K562 treated with DMSO at 1 percent for 4 hours (cell line): ENCODE results near the gene MTRF1. TPM values are rescaled to one million over a fixed set of nuclear protein-coding genes. Genes with fewer than 3 reads are reported as not detected.

Source experiments
- total RNA-seq: library from RNA; unstranded; fragments of 300-600 nt; gene quantifications from 2 replicates; pipeline ENCODE4 v1.2.3, GENCODE V29; 2022; ENCODE audit not compliant: insufficient read depth

The MTRF1 gene
- 4.2 and 6.8 TPM in 2 replicates for total RNA-seq

GRCh38 chr13:41263261-41263971 lies at the start of gene MTRF1:
TSS of gene MTRF1 (minus strand) at chr13:41263576. CDS start at chr13:41260907, 2,669 bp downstream.

GRCh38 chr13:41310963-41311405 lies 47.6 kb upstream of the MTRF1 start, which contains the start of gene NAA16:
TSS of gene NAA16 (plus strand) at chr13:41311267. CDS start at chr13:41311529, 262 bp downstream.

GRCh38 chr13:41193919-41194824 lies 69.2 kb downstream of the MTRF1 start, which contains the start of gene KBTBD7:
TSS of gene KBTBD7 (minus strand) at chr13:41194569. CDS start at chr13:41194257, 312 bp downstream.

Other genes with a start within 250 kb of the MTRF1 start
- 18.6 and 23.7 TPM in 2 replicates for gene ELF1, start 244.3 kb downstream of the MTRF1 start, total RNA-seq
- 6.1 and 9.8 TPM in 2 replicates for gene WBP4, start 202.1 kb downstream of the MTRF1 start, total RNA-seq
- gene KBTBD6, start 130.8 kb downstream of the MTRF1 start, total RNA-seq: 3.5 and 4.2 TPM in 2 replicates
- 3.1 and 4.3 TPM in 2 replicates for gene KBTBD7, start 69.0 kb downstream of the MTRF1 start, total RNA-seq
- 3.7 and 4.0 TPM in 2 replicates for gene NAA16, start 47.7 kb upstream of the MTRF1 start, total RNA-seq
- 1.5 TPM in 1 of 2 replicates, not detected in the other for gene RGCC, start 194.0 kb upstream of the MTRF1 start, total RNA-seq